ENCODE data around the gene TXNL4B.

Gene TXNL4B

GRCh38 chr16:72093448-72094265, at the start of gene TXNL4B, which contains the start of gene DHX38:
Gene TXNL4B, minus strand, starts transcription at chr16:72093620. Its CDS starts 2,871 bp downstream, at chr16:72090749.
Gene DHX38, plus strand, starts transcription at chr16:72093847. Its CDS starts 2,311 bp downstream, at chr16:72096158.
- no peak; the same call in 1 of the 2 replicates for TF ChIP-seq MYC (IDR thresholded peaks at IDR 0.05; ENCODE audit: low read depth, low read length)
- TF ChIP-seq POLR2A (IDR thresholded peaks at IDR 0.05; ENCODE audit: extremely low read depth, insufficient read length), result no peak
- TF ChIP-seq, protein P1, sequence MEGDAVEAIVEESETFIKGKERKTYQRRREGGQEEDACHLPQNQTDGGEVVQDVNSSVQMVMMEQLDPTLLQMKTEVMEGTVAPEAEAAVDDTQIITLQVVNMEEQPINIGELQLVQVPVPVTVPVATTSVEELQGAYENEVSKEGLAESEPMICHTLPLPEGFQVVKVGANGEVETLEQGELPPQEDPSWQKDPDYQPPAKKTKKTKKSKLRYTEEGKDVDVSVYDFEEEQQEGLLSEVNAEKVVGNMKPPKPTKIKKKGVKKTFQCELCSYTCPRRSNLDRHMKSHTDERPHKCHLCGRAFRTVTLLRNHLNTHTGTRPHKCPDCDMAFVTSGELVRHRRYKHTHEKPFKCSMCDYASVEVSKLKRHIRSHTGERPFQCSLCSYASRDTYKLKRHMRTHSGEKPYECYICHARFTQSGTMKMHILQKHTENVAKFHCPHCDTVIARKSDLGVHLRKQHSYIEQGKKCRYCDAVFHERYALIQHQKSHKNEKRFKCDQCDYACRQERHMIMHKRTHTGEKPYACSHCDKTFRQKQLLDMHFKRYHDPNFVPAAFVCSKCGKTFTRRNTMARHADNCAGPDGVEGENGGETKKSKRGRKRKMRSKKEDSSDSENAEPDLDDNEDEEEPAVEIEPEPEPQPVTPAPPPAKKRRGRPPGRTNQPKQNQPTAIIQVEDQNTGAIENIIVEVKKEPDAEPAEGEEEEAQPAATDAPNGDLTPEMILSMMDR (IDR thresholded peaks at IDR 0.05; ENCODE audit: low read depth, low read length), result no peak
- TF ChIP-seq, protein P2, sequence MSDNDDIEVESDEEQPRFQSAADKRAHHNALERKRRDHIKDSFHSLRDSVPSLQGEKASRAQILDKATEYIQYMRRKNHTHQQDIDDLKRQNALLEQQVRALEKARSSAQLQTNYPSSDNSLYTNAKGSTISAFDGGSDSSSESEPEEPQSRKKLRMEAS (IDR thresholded peaks at IDR 0.05; ENCODE audit: low read depth, low read length), result peak; percentile 42
- DNase-seq (ENCODE audit: low read depth), result peak; percentile 100
- peak within 1 kb of the TSS; percentile 96 for H3K4me3 ChIP-seq (ENCODE audit: low read depth, low read length)

GRCh38 chr16:72142476-72142875, 49.1 kb upstream of the TXNL4B start:
- no peak for TF ChIP-seq POLR2A (IDR thresholded peaks at IDR 0.05; ENCODE audit: extremely low read depth, insufficient read length)
- TF ChIP-seq, protein P1 (IDR thresholded peaks at IDR 0.05; ENCODE audit: low read depth, low read length), result no peak
- TF ChIP-seq, protein P2 (IDR thresholded peaks at IDR 0.05; ENCODE audit: low read depth, low read length), result no peak
- TF ChIP-seq MYC (IDR thresholded peaks at IDR 0.05; ENCODE audit: low read depth, low read length), result no peak
- no peak for DNase-seq (ENCODE audit: low read depth)
- no peak overlapping the region for H3K4me3 ChIP-seq (ENCODE audit: low read depth, low read length)

DNA sequence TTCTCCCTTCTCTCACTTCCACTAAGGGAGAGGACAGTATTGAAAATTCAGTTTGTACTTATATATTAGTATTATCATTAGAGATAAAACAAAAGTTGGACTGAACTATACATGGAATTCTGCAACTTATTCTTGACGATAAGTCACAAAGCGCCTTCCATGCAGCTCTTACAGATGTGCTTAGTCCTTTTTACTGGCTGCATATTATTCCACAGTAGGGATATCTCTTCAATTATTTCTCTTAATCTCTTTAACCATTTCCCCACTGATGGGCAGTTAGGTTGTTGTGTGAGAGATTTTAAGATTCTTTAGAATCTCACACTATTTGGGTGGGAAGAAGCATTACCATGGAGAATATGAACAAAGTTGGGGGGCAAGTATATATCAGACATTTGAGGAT, 46.5 kb upstream of the TXNL4B start:
- no peak overlapping the region for H3K4me3 ChIP-seq (ENCODE audit: low read depth, low read length)
- DNase-seq (ENCODE audit: low read depth), result no peak
- TF ChIP-seq, protein P1 (IDR thresholded peaks at IDR 0.05; ENCODE audit: low read depth, low read length), result no peak
- no peak for TF ChIP-seq MYC (IDR thresholded peaks at IDR 0.05; ENCODE audit: low read depth, low read length)
- no peak for TF ChIP-seq POLR2A (IDR thresholded peaks at IDR 0.05; ENCODE audit: extremely low read depth, insufficient read length)
- TF ChIP-seq, protein P2 (IDR thresholded peaks at IDR 0.05; ENCODE audit: low read depth, low read length), result no peak

- no peak overlapping the region for H3K4me3 ChIP-seq (ENCODE audit: low read depth, low read length)
- TF ChIP-seq, protein P1 (IDR thresholded peaks at IDR 0.05; ENCODE audit: low read depth, low read length), result no peak
- TF ChIP-seq MYC (IDR thresholded peaks at IDR 0.05; ENCODE audit: low read depth, low read length) (no peak), POLR2A (IDR thresholded peaks at IDR 0.05; ENCODE audit: extremely low read depth, insufficient read length) (no peak)
- TF ChIP-seq, protein P2 (IDR thresholded peaks at IDR 0.05; ENCODE audit: low read depth, low read length), result no peak
- no peak for DNase-seq (ENCODE audit: low read depth)
Observed at GRCh38 chr16:72138064-72138572, 44.7 kb upstream of the TXNL4B start.

- no peak for TF ChIP-seq MYC (IDR thresholded peaks at IDR 0.05; ENCODE audit: low read depth, low read length)
- TF ChIP-seq, protein P2 (IDR thresholded peaks at IDR 0.05; ENCODE audit: low read depth, low read length), result no peak
- no peak for TF ChIP-seq POLR2A (IDR thresholded peaks at IDR 0.05; ENCODE audit: extremely low read depth, insufficient read length)
- TF ChIP-seq, protein P1 (IDR thresholded peaks at IDR 0.05; ENCODE audit: low read depth, low read length), result no peak
- DNase-seq (ENCODE audit: low read depth), result no peak
- no peak overlapping the region for H3K4me3 ChIP-seq (ENCODE audit: low read depth, low read length)
Observed at GRCh38 chr16:72137380-72138063, 44.1 kb upstream of the TXNL4B start.
